Breast epithelium (tissue), 4 donors: Measurements from ENCODE around the gene RAPGEF1. TPM values are rescaled to one million over a fixed set of nuclear protein-coding genes. Genes with fewer than 3 reads are reported as not detected.

ENCODE experiments used
- DNase-seq, 2 donors: peaks; one replicate each; pipeline ENCODE4 v3.0.0-alpha.2; 2019; ENCODE audit warnings: low spot score in 2 of 2
- H3K27ac ChIP-seq, 2 donors: fragments of 200-600 bp; sonication (generic) in 1 of 2; one replicate each; pipeline ENCODE4 v1.5.1; 2016 to 2019; ENCODE audit warnings: mild to moderate bottlenecking in 1 of 2
- H3K27me3 ChIP-seq, 2 donors: fragments of 200-600 bp; sonication (generic) in 1 of 2; one replicate each; pipeline versions ENCODE4 v1.5.1 to v1.6.0; 2017 to 2019; ENCODE audit warnings: control low read depth in 1 of 2, mild to moderate bottlenecking in 1 of 2
- H3K36me3 ChIP-seq: fragments of 200-600 bp; one replicate; pipeline ENCODE4 v1.5.1; 2019
- H3K4me1 ChIP-seq, 2 donors: fragments of 200-600 bp; sonication (generic); one replicate each; pipeline ENCODE4 v1.5.1; 2016 to 2019; ENCODE audit warnings: control low read depth in 1 of 2
- H3K4me3 ChIP-seq, 3 donors: fragments of 200-600 bp; sonication (generic); 1 replicate in 2 of 3; 2 replicates in 1 of 3; pipeline ENCODE4 v1.5.1; 2016 to 2019; ENCODE audit warnings: mild to moderate bottlenecking in 3 of 3, moderate library complexity in 2 of 3
- H3K9me3 ChIP-seq, 2 donors: fragments of 200-600 bp; sonication (generic) in 1 of 2; one replicate each; pipeline ENCODE4 v1.5.1; 2016 to 2019; ENCODE audit warnings: control low read depth in 1 of 2
- CTCF ChIP-seq, 3 donors: fragments of 450-650 bp; IDR thresholded peaks; one replicate each; pipeline ENCODE4 v1.5.1; 2016 to 2017; ENCODE audit warnings: antibody characterized with exemption in 3 of 3, mild to moderate bottlenecking in 3 of 3, moderate library complexity in 3 of 3
- POLR2A ChIP-seq: fragments of 450-650 bp; IDR thresholded peaks from one replicate; pipeline ENCODE4 v1.6.1; 2016; ENCODE audit warnings: antibody characterized with exemption, mild to moderate bottlenecking, moderate library complexity
- POLR2AphosphoS5 ChIP-seq, 3 donors: sonication (generic); formaldehyde crosslinking; IDR thresholded peaks; one replicate each; pipeline ENCODE4 v1.6.1; 2017; ENCODE audit warnings: antibody characterized with exemption in 3 of 3
- intact Hi-C: fragments of 100-400 bp; cut with DNase I; formaldehyde crosslinking; loops from one replicate; pipeline ENCODE4 v1.15.1; 2023; ENCODE audit warnings: low total_unique reads
- total RNA-seq, 3 donors: library from RNA; depleted of rRNA; stranded (reverse); fragments of >200 nt; gene quantifications; one replicate each; pipeline ENCODE4 v1.1.0, GENCODE V29; 2016

RAPGEF1 gene
- total RNA-seq, 3 donors from 2014 or later = 35.3 to 38.0 (median 37.3) TPM

- intact Hi-C loops = no loop called here
- Histone ChIP-seq H3K4me1 (no peaks in the 10 kb centered on the region), H3K36me3 (no peaks in the 10 kb centered on the region), H3K4me3 (no peak overlapping the region), H3K9me3 (no peaks in the 10 kb centered on the region), H3K27ac (no peak overlapping the region), H3K27me3 (no peaks in the 10 kb centered on the region)
- TF ChIP-seq POLR2A = no peak
- no peak for DNase-seq
These were observed 15.2 kb downstream of the RAPGEF1 start for GRCh38 chr9:131724683-131725082.

DNA sequence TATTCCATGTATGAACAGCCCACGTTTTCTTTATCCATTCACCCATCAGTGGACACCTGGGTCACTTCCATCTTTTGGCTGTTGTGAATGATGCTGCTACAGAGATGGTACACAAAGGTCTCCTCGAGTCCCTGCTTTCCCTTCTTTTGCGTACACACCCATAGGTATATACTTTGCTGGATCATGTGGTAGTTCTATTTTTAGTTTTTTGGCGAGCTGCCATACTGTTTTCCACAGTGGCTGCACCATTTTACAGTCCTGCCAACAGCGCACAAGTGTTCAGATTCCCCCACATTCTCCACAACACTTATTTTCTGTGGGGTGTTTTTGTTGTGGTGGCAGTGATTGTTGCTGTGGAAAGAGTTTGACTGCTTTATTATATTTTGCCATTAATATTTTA is 16.2 kb downstream of the RAPGEF1 start:
- intact Hi-C loops = no loop called here
- H3K4me1 ChIP-seq = no peaks in the 10 kb centered on the region
- TF ChIP-seq POLR2AphosphoS5 (IDR thresholded peaks at IDR 0.05) (no peak), POLR2A (no peak), CTCF (IDR thresholded peaks at IDR 0.05) (no peak)

GRCh38 chr9:131722255-131722654 is 17.6 kb downstream of the RAPGEF1 start:
- Histone ChIP-seq H3K27ac (no peak overlapping the region), H3K4me3 (no peak overlapping the region), H3K4me1 (no peaks in the 10 kb centered on the region), H3K27me3 (no peaks in the 10 kb centered on the region), H3K36me3 (no peaks in the 10 kb centered on the region), H3K9me3 (no peaks in the 10 kb centered on the region)
- intact Hi-C loops = no loop called here
- DNase-seq = no peak
- TF ChIP-seq POLR2A = no peak
- no peak for TF ChIP-seq CTCF (IDR thresholded peaks at IDR 0.05)
- TF ChIP-seq POLR2AphosphoS5 (IDR thresholded peaks at IDR 0.05) = no peak

More for the DNA sequence above, 16.2 kb downstream of the RAPGEF1 start:
- H3K27me3 ChIP-seq = no peaks in the 10 kb centered on the region
- DNase-seq = no peak
- no peaks in the 10 kb centered on the region for H3K36me3 ChIP-seq
- no peak overlapping the region for H3K27ac ChIP-seq
- H3K9me3 ChIP-seq = no peaks in the 10 kb centered on the region
- no peak overlapping the region for H3K4me3 ChIP-seq

GRCh38 chr9:131721076-131721475 is 18.8 kb downstream of the RAPGEF1 start:
- intact Hi-C loops = no loop called here
- no peaks in the 10 kb centered on the region for H3K27me3 ChIP-seq
- H3K27ac ChIP-seq = no peak overlapping the region
- no peak for DNase-seq
- no peaks in the 10 kb centered on the region for H3K4me1 ChIP-seq
- no peaks in the 10 kb centered on the region for H3K36me3 ChIP-seq
- H3K9me3 ChIP-seq = no peaks in the 10 kb centered on the region
- no peak for TF ChIP-seq CTCF (IDR thresholded peaks at IDR 0.05)
- TF ChIP-seq POLR2AphosphoS5 (IDR thresholded peaks at IDR 0.05) = no peak
- no peak for TF ChIP-seq POLR2A
- H3K4me3 ChIP-seq = no peak overlapping the region

GRCh38 chr9:131720330-131720729 is 19.5 kb downstream of the RAPGEF1 start:
- DNase-seq = no peak
- TF ChIP-seq CTCF (IDR thresholded peaks at IDR 0.05) (no peak), POLR2AphosphoS5 (IDR thresholded peaks at IDR 0.05) (no peak), POLR2A (no peak)
- Histone ChIP-seq H3K27ac (no peak overlapping the region), H3K27me3 (no peaks in the 10 kb centered on the region), H3K4me1 (no peaks in the 10 kb centered on the region), H3K9me3 (no peaks in the 10 kb centered on the region), H3K4me3 (no peak overlapping the region), H3K36me3 (no peaks in the 10 kb centered on the region)
- intact Hi-C loops = no loop called here

GRCh38 chr9:131719262-131719908 is 20.5 kb downstream of the RAPGEF1 start:
- Histone ChIP-seq H3K27ac (peak overlapping the region in 1 of 2 donors; percentile 9), H3K4me1 (no peaks in the 10 kb centered on the region), H3K4me3 (no peak overlapping the region), H3K36me3 (no peaks in the 10 kb centered on the region), H3K27me3 (no peaks in the 10 kb centered on the region), H3K9me3 (no peaks in the 10 kb centered on the region)
- TF ChIP-seq POLR2A = no peak
- no peak for TF ChIP-seq POLR2AphosphoS5 (IDR thresholded peaks at IDR 0.05)
- no peak for TF ChIP-seq CTCF (IDR thresholded peaks at IDR 0.05)
- intact Hi-C loops = no loop called here
- DNase-seq = no peak
